Measurements from ENCODE around the gene ST6GALNAC3.

DNA sequence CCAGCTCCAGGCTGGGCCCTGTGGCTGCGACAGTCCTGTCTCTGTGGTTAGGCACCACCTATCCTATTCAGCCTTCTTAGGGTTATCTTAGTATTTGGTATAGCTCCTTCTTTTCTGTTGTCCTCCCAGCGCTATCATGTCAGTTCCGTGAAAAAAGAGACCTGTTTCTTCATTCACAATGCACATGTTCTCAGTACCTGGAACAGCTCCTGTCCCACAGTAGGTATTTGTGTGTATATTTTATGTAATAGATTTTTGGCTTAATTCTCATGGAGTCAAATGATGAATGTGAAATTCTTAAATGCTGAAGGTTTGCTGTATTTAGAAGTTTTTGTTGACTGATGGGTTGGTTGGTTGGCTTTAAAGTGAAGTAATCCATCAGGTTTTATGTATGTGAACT, 279.7 kb downstream of the ST6GALNAC3 start:
- no peak for TF ChIP-seq CTCF (IDR thresholded peaks at IDR 0.05)
- no peak for TF ChIP-seq CHD4 (IDR thresholded peaks at IDR 0.05; ENCODE audit: borderline replicate concordance)
- TF ChIP-seq BHLHE40 (IDR thresholded peaks at IDR 0.05; ENCODE audit: low read depth, low read length) = no peak
- no peak for TF ChIP-seq RAD21 (conservative IDR thresholded peaks at IDR 0.05 in 1 of 2, IDR thresholded peaks at IDR 0.05 in 1 of 2)
- TF ChIP-seq EHF (CRISPR knock-in tag; IDR thresholded peaks at IDR 0.05) = no peak
- no peak for TF ChIP-seq POLR2A (IDR thresholded peaks at IDR 0.05; ENCODE audit: low read length)
- no peak for TF ChIP-seq ESRRA (IDR thresholded peaks at IDR 0.05; ENCODE audit: borderline replicate concordance, low read length)
- TF ChIP-seq SREBF2 (IDR thresholded peaks at IDR 0.05) = no peak
- TF ChIP-seq, protein P1, sequence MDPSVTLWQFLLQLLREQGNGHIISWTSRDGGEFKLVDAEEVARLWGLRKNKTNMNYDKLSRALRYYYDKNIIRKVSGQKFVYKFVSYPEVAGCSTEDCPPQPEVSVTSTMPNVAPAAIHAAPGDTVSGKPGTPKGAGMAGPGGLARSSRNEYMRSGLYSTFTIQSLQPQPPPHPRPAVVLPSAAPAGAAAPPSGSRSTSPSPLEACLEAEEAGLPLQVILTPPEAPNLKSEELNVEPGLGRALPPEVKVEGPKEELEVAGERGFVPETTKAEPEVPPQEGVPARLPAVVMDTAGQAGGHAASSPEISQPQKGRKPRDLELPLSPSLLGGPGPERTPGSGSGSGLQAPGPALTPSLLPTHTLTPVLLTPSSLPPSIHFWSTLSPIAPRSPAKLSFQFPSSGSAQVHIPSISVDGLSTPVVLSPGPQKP (IDR thresholded peaks at IDR 0.05; ENCODE audit: low read depth, low read length) = no peak
- no peak for TF ChIP-seq ATOH8 (CRISPR knock-in tag; IDR thresholded peaks at IDR 0.05; ENCODE audit: low read depth)
- TF ChIP-seq JUNB (IDR thresholded peaks at IDR 0.05) = no peak
- TF ChIP-seq EP300 (IDR thresholded peaks at IDR 0.05) = no peak
- no peak for TF ChIP-seq RFX5 (IDR thresholded peaks at IDR 0.05)

Data from A549 (cell line).